Adrenal gland (tissue), 5 donors: ENCODE data around the gene LTO1.

Source experiments
- CTCF ChIP-seq, 6 experiments: fragments of 450-650 bp in 4 of 6; fragments of 200-600 bp in 2 of 6; sonication (generic) in 1 of 6; IDR thresholded peaks; 1 replicate in 5 of 6; 2 replicates in 1 of 6; pipeline versions ENCODE4 v1.5.1 to v1.8.0; 2016 to 2021; ENCODE audit warnings: antibody characterized with exemption in 6 of 6, mild to moderate bottlenecking in 2 of 6, moderate library complexity in 1 of 6
- POLR2A ChIP-seq, 2 donors: fragments of 450-650 bp; IDR thresholded peaks; one replicate each; pipeline ENCODE4 v1.6.1; 2017; ENCODE audit warnings: antibody characterized with exemption in 2 of 2, mild to moderate bottlenecking in 2 of 2, moderate library complexity in 1 of 2
- donor health status: DM: no; HTN: no; CAD: no.

GRCh38 chr11:69618237-69618636 is 56.9 kb downstream of the LTO1 start:
- TF ChIP-seq CTCF (IDR thresholded peaks at IDR 0.05) (no peak), POLR2A (IDR thresholded peaks at IDR 0.05) (no peak)
